GM21619 (cell line): Measurements from ENCODE around the gene LYST.

Source experiments
- ATAC-seq: cut with Tn5 transposase; IDR thresholded peaks from one replicate; pipeline ENCODE4 v1.9.1; 2021; ENCODE audit not compliant: unreplicated experiment

The LYST gene

GRCh38 chr1:235885655-235886262 lies 19.1 kb upstream of the LYST start:
- no peak for ATAC-seq

GRCh38 chr1:235883261-235883927 lies 16.7 kb upstream of the LYST start:
- peak; percentile 30 for ATAC-seq

GRCh38 chr1:235882816-235883215 lies 16.1 kb upstream of the LYST start:
- ATAC-seq: no peak

- no peak for ATAC-seq
These were observed 15.4 kb upstream of the LYST start for GRCh38 chr1:235881930-235882700.

GRCh38 chr1:235878082-235878811 lies 11.5 kb upstream of the LYST start:
- no peak for ATAC-seq

GRCh38 chr1:235876402-235876841 lies 9.7 kb upstream of the LYST start:
- ATAC-seq: no peak

GRCh38 chr1:235875036-235875597 lies 8.4 kb upstream of the LYST start:
- ATAC-seq: no peak

GRCh38 chr1:235874261-235874660 lies 7.6 kb upstream of the LYST start:
- no peak for ATAC-seq

- ATAC-seq: no peak
These were observed 6.9 kb upstream of the LYST start for GRCh38 chr1:235873571-235873970.

- no peak for ATAC-seq
These were observed 6.3 kb upstream of the LYST start for GRCh38 chr1:235873045-235873444.

- no peak for ATAC-seq
These were observed 5.6 kb upstream of the LYST start for GRCh38 chr1:235872270-235872669.

GRCh38 chr1:235867903-235868469 lies 1.3 kb upstream of the LYST start:
- ATAC-seq: peak; percentile 27

- ATAC-seq: peak; percentile 67
These were observed 473 bp upstream of the LYST start for GRCh38 chr1:235866913-235867845.

GRCh38 chr1:235865565-235866204 lies 1.0 kb downstream of the LYST start:
- no peak for ATAC-seq

GRCh38 chr1:235864931-235865525 lies 1.7 kb downstream of the LYST start:
- ATAC-seq: no peak

GRCh38 chr1:235864469-235864868 lies 2.2 kb downstream of the LYST start:
- ATAC-seq: no peak

- ATAC-seq: no peak
These were observed 3.0 kb downstream of the LYST start for GRCh38 chr1:235863699-235864093.

GRCh38 chr1:235861857-235862256 lies 4.8 kb downstream of the LYST start:
- ATAC-seq: no peak

- no peak for ATAC-seq
These were observed 5.9 kb downstream of the LYST start for GRCh38 chr1:235860829-235861228.
